ENCODE results near the gene NCOR2.

Gene NCOR2

GRCh38 chr12:124549629-124550028, 17.8 kb downstream of the NCOR2 start:
- no peak overlapping the region for H3K4me3 ChIP-seq (ENCODE audit: low read depth, low read length)
- no peak for DNase-seq (ENCODE audit: low read depth)
- TF ChIP-seq CTCF (IDR thresholded peaks at IDR 0.05; ENCODE audit: control insufficient read depth, extremely low read depth, insufficient read depth): no peak

- DNase-seq (ENCODE audit: low read depth): no peak
- no peak for TF ChIP-seq CTCF (IDR thresholded peaks at IDR 0.05; ENCODE audit: control insufficient read depth, extremely low read depth, insufficient read depth)
- no peak overlapping the region for H3K4me3 ChIP-seq (ENCODE audit: low read depth, low read length)
Observed at GRCh38 chr12:124548854-124549378, 18.5 kb downstream of the NCOR2 start.

- no peak for DNase-seq (ENCODE audit: low read depth)
- no peak for TF ChIP-seq CTCF (IDR thresholded peaks at IDR 0.05; ENCODE audit: control insufficient read depth, extremely low read depth, insufficient read depth)
- no peak overlapping the region for H3K4me3 ChIP-seq (ENCODE audit: low read depth, low read length)
Observed at GRCh38 chr12:124547626-124548025, 19.8 kb downstream of the NCOR2 start.

GRCh38 chr12:124545508-124546418, 21.6 kb downstream of the NCOR2 start:
- no peak for DNase-seq (ENCODE audit: low read depth)
- TF ChIP-seq CTCF (IDR thresholded peaks at IDR 0.05; ENCODE audit: control insufficient read depth, extremely low read depth, insufficient read depth): no peak
- H3K4me3 ChIP-seq (ENCODE audit: low read depth, low read length): no peak overlapping the region

GRCh38 chr12:124544983-124545382, 22.4 kb downstream of the NCOR2 start:
- TF ChIP-seq CTCF (IDR thresholded peaks at IDR 0.05; ENCODE audit: control insufficient read depth, extremely low read depth, insufficient read depth): no peak
- no peak for DNase-seq (ENCODE audit: low read depth)
- no peak overlapping the region for H3K4me3 ChIP-seq (ENCODE audit: low read depth, low read length)

- H3K4me3 ChIP-seq (ENCODE audit: low read depth, low read length): no peak overlapping the region
- no peak for TF ChIP-seq CTCF (IDR thresholded peaks at IDR 0.05; ENCODE audit: control insufficient read depth, extremely low read depth, insufficient read depth)
- DNase-seq (ENCODE audit: low read depth): no peak
Observed at GRCh38 chr12:124544311-124544970, 23.0 kb downstream of the NCOR2 start.

Measured in LNCaP clone FGC (cell line).